Frontal cortex (tissue), 4 donors: ENCODE data around the gene WSCD1. TPM values are rescaled to one million over a fixed set of nuclear protein-coding genes. Genes with fewer than 3 reads are reported as not detected.

ENCODE experiments used
- DNase-seq, 2 donors: peaks; one replicate each; pipeline ENCODE4 v3.0.0; 2012; ENCODE audit warnings: low spot score in 2 of 2
- FAIRE-seq: peaks from 2 replicates; lab custom pipeline; 2012; peaks lifted over from hg19 to GRCh38; lab: Jason Lieb, UNC
- total RNA-seq: library from RNA; depleted of rRNA; stranded (reverse); fragments of >200 nt; gene quantifications from one replicate; pipeline ENCODE4 v1.2.3, GENCODE V29; 2014
- donor health status: control.
- donor health status: control.
- donor health status: control.

WSCD1 gene
- total RNA-seq, 1 donor from 2014 or later: 22.0 TPM

GRCh38 chr17:6140728-6141330, 70.7 kb downstream of the WSCD1 start:
- FAIRE-seq (no peak), DNase-seq (no peak)

- DNase-seq (no peak), FAIRE-seq (no peak)
These were observed 72.5 kb downstream of the WSCD1 start for GRCh38 chr17:6142701-6143100.

GRCh38 chr17:6145946-6146345, 75.8 kb downstream of the WSCD1 start:
- FAIRE-seq: no peak
- no peak for DNase-seq

GRCh38 chr17:6147042-6147441, 76.9 kb downstream of the WSCD1 start:
- DNase-seq: no peak
- FAIRE-seq: no peak

GRCh38 chr17:6153375-6153774, 83.2 kb downstream of the WSCD1 start:
- DNase-seq (no peak), FAIRE-seq (no peak)

- DNase-seq: no peak
- no peak for FAIRE-seq
These were observed 87.5 kb downstream of the WSCD1 start for GRCh38 chr17:6157716-6158115.

- no peak for DNase-seq
- FAIRE-seq: no peak
These were observed 89.5 kb downstream of the WSCD1 start for GRCh38 chr17:6159541-6160231.

- FAIRE-seq: no peak
- DNase-seq: no peak
These were observed 90.0 kb downstream of the WSCD1 start for GRCh38 chr17:6160232-6160555.

GRCh38 chr17:6160911-6161855, 91.0 kb downstream of the WSCD1 start:
- DNase-seq: no peak

GRCh38 chr17:6162216-6162615, 92.0 kb downstream of the WSCD1 start:
- DNase-seq: no peak
- no peak for FAIRE-seq

More at GRCh38 chr17:6160911-6161855, 91.0 kb downstream of the WSCD1 start:
- FAIRE-seq: no peak

GRCh38 chr17:6162892-6163291, 92.7 kb downstream of the WSCD1 start:
- DNase-seq (no peak), FAIRE-seq (no peak)

- FAIRE-seq (no peak), DNase-seq (no peak)
These were observed 93.6 kb downstream of the WSCD1 start for GRCh38 chr17:6163612-6164333.

GRCh38 chr17:6164996-6165395, 94.8 kb downstream of the WSCD1 start:
- DNase-seq (no peak), FAIRE-seq (no peak)

GRCh38 chr17:6165806-6166205, 95.6 kb downstream of the WSCD1 start:
- no peak for DNase-seq
- FAIRE-seq: no peak

GRCh38 chr17:6166492-6167179, 96.5 kb downstream of the WSCD1 start:
- no peak for FAIRE-seq
- no peak for DNase-seq

- FAIRE-seq (no peak), DNase-seq (no peak)
These were observed 98.1 kb downstream of the WSCD1 start for GRCh38 chr17:6168296-6168695.

- DNase-seq: no peak
- FAIRE-seq: no peak
These were observed 100.2 kb downstream of the WSCD1 start for GRCh38 chr17:6170349-6170748.

- no peak for FAIRE-seq
- DNase-seq: no peak
These were observed 102.6 kb downstream of the WSCD1 start for GRCh38 chr17:6172642-6173330.

- FAIRE-seq: no peak
- no peak for DNase-seq
These were observed 103.5 kb downstream of the WSCD1 start for GRCh38 chr17:6173653-6174052.
